Panc1 (cell line): Measurements from ENCODE around the gene GRIA3.

Experiments used
- CTCF ChIP-seq: fragments of 450-650 bp; IDR thresholded peaks from 2 replicates; pipeline ENCODE4 v1.5.1; 2017; ENCODE audit warnings: mild to moderate bottlenecking
- POLR2AphosphoS5 ChIP-seq: IDR thresholded peaks from 2 replicates; pipeline ENCODE4 v1.6.1; 2012; ENCODE audit warnings: mild to moderate bottlenecking, low read depth, low read length, moderate library complexity

GRCh38 chrX:123322536-123322935, 138.5 kb downstream of the GRIA3 start:
- TF ChIP-seq CTCF, result no peak
- TF ChIP-seq POLR2AphosphoS5, result no peak
